ENCODE measurements around the gene UTP4. TPM values are rescaled to one million over a fixed set of nuclear protein-coding genes. Genes with fewer than 3 reads are reported as not detected.

UTP4 gene
- polyA plus RNA-seq, 1 donor = 27.1 TPM

- peaks cover 19% of the 10 kb centered on the region for H3K4me1 ChIP-seq (ENCODE audit: control insufficient read depth, insufficient read depth, low read length)
- no CpG with 5 or more reads among the region's 7 CpGs for WGBS (ENCODE audit: insufficient coverage, low lambda C conversion rate)
- H3K36me3 ChIP-seq (ENCODE audit: control insufficient read depth, insufficient read depth, low read length) = peaks cover 21% of the 10 kb centered on the region
- no peak overlapping the region for H3K4me3 ChIP-seq (ENCODE audit: low read length)
- no peaks in the 10 kb centered on the region for H3K9me3 ChIP-seq (ENCODE audit: control insufficient read depth, low read depth, low read length)
- no peak for DNase-seq
- peaks cover 32% of the 10 kb centered on the region for H3K27me3 ChIP-seq (ENCODE audit: control insufficient read depth, insufficient read depth, low read length)
- no peak overlapping the region for H3K27ac ChIP-seq (ENCODE audit: low read length)
Observed at GRCh38 chr16:69110406-69110805, 22.0 kb upstream of the UTP4 start.

GRCh38 chr16:69111216-69111875, 21.1 kb upstream of the UTP4 start:
- peaks cover 28% of the 10 kb centered on the region for H3K27me3 ChIP-seq (ENCODE audit: control insufficient read depth, insufficient read depth, low read length)
- H3K9me3 ChIP-seq (ENCODE audit: control insufficient read depth, low read depth, low read length) = no peaks in the 10 kb centered on the region
- H3K36me3 ChIP-seq (ENCODE audit: control insufficient read depth, insufficient read depth, low read length) = peaks cover 27% of the 10 kb centered on the region
- no peak for DNase-seq
- H3K4me3 ChIP-seq (ENCODE audit: low read length) = no peak overlapping the region
- H3K4me1 ChIP-seq (ENCODE audit: control insufficient read depth, insufficient read depth, low read length) = peaks cover 15% of the 10 kb centered on the region
- H3K27ac ChIP-seq (ENCODE audit: low read length) = no peak overlapping the region
- WGBS (ENCODE audit: insufficient coverage, low lambda C conversion rate) = no CpG with 5 or more reads among the region's 6 CpGs

GRCh38 chr16:69111876-69112230, 20.6 kb upstream of the UTP4 start:
- no CpG with 5 or more reads among the region's 5 CpGs for WGBS (ENCODE audit: insufficient coverage, low lambda C conversion rate)
- H3K4me3 ChIP-seq (ENCODE audit: low read length) = no peak overlapping the region
- peaks cover 10% of the 10 kb centered on the region for H3K4me1 ChIP-seq (ENCODE audit: control insufficient read depth, insufficient read depth, low read length)
- H3K36me3 ChIP-seq (ENCODE audit: control insufficient read depth, insufficient read depth, low read length) = peaks cover 32% of the 10 kb centered on the region
- peaks cover 23% of the 10 kb centered on the region for H3K27me3 ChIP-seq (ENCODE audit: control insufficient read depth, insufficient read depth, low read length)
- no peaks in the 10 kb centered on the region for H3K9me3 ChIP-seq (ENCODE audit: control insufficient read depth, low read depth, low read length)
- DNase-seq = no peak
- no peak overlapping the region for H3K27ac ChIP-seq (ENCODE audit: low read length)

GRCh38 chr16:69112285-69113129, 19.9 kb upstream of the UTP4 start:
- Histone ChIP-seq H3K9me3 (ENCODE audit: control insufficient read depth, low read depth, low read length) (no peaks in the 10 kb centered on the region), H3K27me3 (ENCODE audit: control insufficient read depth, insufficient read depth, low read length) (peaks cover 17% of the 10 kb centered on the region), H3K27ac (ENCODE audit: low read length) (no peak overlapping the region), H3K4me1 (ENCODE audit: control insufficient read depth, insufficient read depth, low read length) (peaks cover 5% of the 10 kb centered on the region), H3K4me3 (ENCODE audit: low read length) (no peak overlapping the region), H3K36me3 (ENCODE audit: control insufficient read depth, insufficient read depth, low read length) (peaks cover 33% of the 10 kb centered on the region)
- WGBS (ENCODE audit: insufficient coverage, low lambda C conversion rate) = no CpG with 5 or more reads among the region's 6 CpGs
- DNase-seq = no peak

- H3K27me3 ChIP-seq (ENCODE audit: control insufficient read depth, insufficient read depth, low read length) = peaks cover 10% of the 10 kb centered on the region
- peaks cover 40% of the 10 kb centered on the region for H3K36me3 ChIP-seq (ENCODE audit: control insufficient read depth, insufficient read depth, low read length)
- no peaks in the 10 kb centered on the region for H3K9me3 ChIP-seq (ENCODE audit: control insufficient read depth, low read depth, low read length)
- no CpG with 5 or more reads among the region's 7 CpGs for WGBS (ENCODE audit: insufficient coverage, low lambda C conversion rate)
- no peak overlapping the region for H3K27ac ChIP-seq (ENCODE audit: low read length)
- H3K4me3 ChIP-seq (ENCODE audit: low read length) = no peak overlapping the region
- no peaks in the 10 kb centered on the region for H3K4me1 ChIP-seq (ENCODE audit: control insufficient read depth, insufficient read depth, low read length)
- DNase-seq = no peak
Observed at GRCh38 chr16:69113216-69113615, 19.2 kb upstream of the UTP4 start.

GRCh38 chr16:69114346-69114975, 18.0 kb upstream of the UTP4 start:
- Histone ChIP-seq H3K27me3 (ENCODE audit: control insufficient read depth, insufficient read depth, low read length) (no peaks in the 10 kb centered on the region), H3K4me1 (ENCODE audit: control insufficient read depth, insufficient read depth, low read length) (no peaks in the 10 kb centered on the region), H3K27ac (ENCODE audit: low read length) (no peak overlapping the region), H3K36me3 (ENCODE audit: control insufficient read depth, insufficient read depth, low read length) (peaks cover 50% of the 10 kb centered on the region), H3K9me3 (ENCODE audit: control insufficient read depth, low read depth, low read length) (no peaks in the 10 kb centered on the region), H3K4me3 (ENCODE audit: low read length) (no peak overlapping the region)
- WGBS (ENCODE audit: insufficient coverage, low lambda C conversion rate) = no CpG with 5 or more reads among the region's 25 CpGs
- DNase-seq = no peak

GRCh38 chr16:69114976-69115355, 17.5 kb upstream of the UTP4 start:
- Histone ChIP-seq H3K36me3 (ENCODE audit: control insufficient read depth, insufficient read depth, low read length) (peaks cover 52% of the 10 kb centered on the region), H3K27ac (ENCODE audit: low read length) (no peak overlapping the region)
- WGBS (ENCODE audit: insufficient coverage, low lambda C conversion rate) = 100% methylated on average over 4 of the region's 6 CpGs

GRCh38 chr16:69115361-69115760, 17.1 kb upstream of the UTP4 start:
- no peak overlapping the region for H3K27ac ChIP-seq (ENCODE audit: low read length)
- no CpG with 5 or more reads among the region's 5 CpGs for WGBS (ENCODE audit: insufficient coverage, low lambda C conversion rate)
- no peak overlapping the region for H3K4me3 ChIP-seq (ENCODE audit: low read length)
- no peaks in the 10 kb centered on the region for H3K4me1 ChIP-seq (ENCODE audit: control insufficient read depth, insufficient read depth, low read length)
- no peak for DNase-seq
- no peaks in the 10 kb centered on the region for H3K9me3 ChIP-seq (ENCODE audit: control insufficient read depth, low read depth, low read length)
- H3K36me3 ChIP-seq (ENCODE audit: control insufficient read depth, insufficient read depth, low read length) = peaks cover 56% of the 10 kb centered on the region
- no peaks in the 10 kb centered on the region for H3K27me3 ChIP-seq (ENCODE audit: control insufficient read depth, insufficient read depth, low read length)

More at GRCh38 chr16:69114976-69115355, 17.5 kb upstream of the UTP4 start:
- Histone ChIP-seq H3K4me3 (ENCODE audit: low read length) (no peak overlapping the region), H3K27me3 (ENCODE audit: control insufficient read depth, insufficient read depth, low read length) (no peaks in the 10 kb centered on the region), H3K9me3 (ENCODE audit: control insufficient read depth, low read depth, low read length) (no peaks in the 10 kb centered on the region), H3K4me1 (ENCODE audit: control insufficient read depth, insufficient read depth, low read length) (no peaks in the 10 kb centered on the region)
- no peak for DNase-seq

- Histone ChIP-seq H3K4me3 (ENCODE audit: low read length) (no peak overlapping the region), H3K36me3 (ENCODE audit: control insufficient read depth, insufficient read depth, low read length) (peaks cover 61% of the 10 kb centered on the region), H3K27me3 (ENCODE audit: control insufficient read depth, insufficient read depth, low read length) (no peaks in the 10 kb centered on the region), H3K27ac (ENCODE audit: low read length) (no peak overlapping the region), H3K9me3 (ENCODE audit: control insufficient read depth, low read depth, low read length) (no peaks in the 10 kb centered on the region), H3K4me1 (ENCODE audit: control insufficient read depth, insufficient read depth, low read length) (no peaks in the 10 kb centered on the region)
- WGBS (ENCODE audit: insufficient coverage, low lambda C conversion rate) = no CpG with 5 or more reads among the region's 1 CpG
- no peak for DNase-seq
Observed at GRCh38 chr16:69115837-69116236, 16.6 kb upstream of the UTP4 start.

GRCh38 chr16:69116256-69116875, 16.1 kb upstream of the UTP4 start:
- no CpG with 5 or more reads among the region's 7 CpGs for WGBS (ENCODE audit: insufficient coverage, low lambda C conversion rate)
- Histone ChIP-seq H3K27ac (ENCODE audit: low read length) (no peak overlapping the region), H3K36me3 (ENCODE audit: control insufficient read depth, insufficient read depth, low read length) (peaks cover 64% of the 10 kb centered on the region), H3K4me3 (ENCODE audit: low read length) (no peak overlapping the region), H3K4me1 (ENCODE audit: control insufficient read depth, insufficient read depth, low read length) (no peaks in the 10 kb centered on the region), H3K9me3 (ENCODE audit: control insufficient read depth, low read depth, low read length) (no peaks in the 10 kb centered on the region), H3K27me3 (ENCODE audit: control insufficient read depth, insufficient read depth, low read length) (no peaks in the 10 kb centered on the region)
- DNase-seq = no peak

Measured in large intestine (tissue), 3 donors.